Astrocyte of the hippocampus (primary cell): ENCODE results near the gene IQSEC1.

Source experiments
- DNase-seq: peaks from one replicate; pipeline ENCODE4 v3.0.0; 2011; ENCODE audit warnings: low read depth, low spot score

Gene IQSEC1

DNA sequence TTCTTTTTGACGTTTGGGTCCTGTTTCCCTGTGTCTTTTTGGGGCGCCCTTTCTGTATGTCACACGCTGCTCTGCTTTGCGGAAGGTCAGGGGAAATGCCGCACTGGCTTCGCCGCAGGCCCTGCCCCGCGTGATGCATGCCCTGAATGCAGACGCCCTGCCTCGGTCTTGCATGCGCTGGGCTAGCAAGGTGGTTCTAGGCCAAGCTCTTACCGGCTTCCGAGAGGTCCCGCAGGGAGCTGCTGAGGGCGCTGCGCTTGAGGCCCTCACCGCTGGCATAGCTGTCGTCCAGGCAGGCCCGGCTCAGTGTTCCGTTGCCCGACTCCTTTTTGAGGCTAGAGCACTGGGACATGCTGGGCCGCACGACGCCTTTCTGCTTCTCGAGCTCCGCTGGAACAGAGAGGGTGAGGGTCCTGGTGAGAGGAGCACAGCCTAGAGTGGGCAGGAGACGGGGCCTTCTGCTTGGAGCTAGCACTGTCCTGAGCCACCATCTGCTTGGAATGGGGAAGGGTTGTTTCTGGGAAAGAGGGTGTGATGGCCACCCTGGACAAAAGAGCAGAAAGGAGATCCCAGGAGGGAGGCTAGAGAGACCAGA lies 165.0 kb downstream of the IQSEC1 start:
- DNase-seq = no peak

GRCh38 chr3:12907729-12908128 lies 165.5 kb downstream of the IQSEC1 start:
- DNase-seq = no peak

GRCh38 chr3:12907296-12907695 lies 165.9 kb downstream of the IQSEC1 start:
- DNase-seq = no peak

GRCh38 chr3:12906916-12907290 lies 166.3 kb downstream of the IQSEC1 start:
- DNase-seq = no peak

DNA sequence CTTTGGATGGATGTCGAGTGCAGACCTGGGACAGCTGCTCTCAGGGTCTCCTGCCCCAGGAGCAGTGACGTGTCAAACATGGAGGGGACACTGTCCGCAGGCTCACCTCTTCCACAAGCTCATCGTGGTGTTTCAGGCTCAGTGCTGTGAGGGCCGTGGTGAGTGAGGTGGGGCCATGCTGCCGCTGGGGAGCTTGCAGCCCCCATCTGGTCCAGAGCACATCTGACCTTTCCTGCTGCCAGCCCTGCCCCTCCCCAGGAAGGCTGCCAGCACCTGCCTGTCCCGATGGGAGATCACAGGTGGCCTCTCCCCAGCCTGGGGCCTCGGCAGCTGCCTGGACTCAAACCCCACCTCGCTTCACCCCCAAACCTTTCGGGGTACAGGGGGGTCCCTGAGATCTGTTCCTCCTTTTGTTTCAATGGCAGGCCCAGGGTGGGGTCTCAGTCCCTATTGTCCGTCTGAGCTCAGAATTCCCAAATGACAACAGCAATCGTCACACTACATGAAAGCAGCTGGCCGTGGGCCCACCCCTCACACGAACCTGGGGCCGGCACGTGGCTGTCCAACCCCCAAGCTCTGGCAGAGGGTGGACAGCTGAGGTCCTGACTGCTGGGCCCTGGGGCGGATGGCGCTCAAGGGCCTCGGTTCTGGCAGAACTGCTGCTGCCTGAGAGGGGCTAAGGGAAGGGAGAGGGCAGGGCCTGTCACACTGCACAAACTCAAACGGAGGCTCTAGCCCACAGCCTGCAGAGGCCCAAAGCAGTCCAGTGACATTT lies 166.9 kb downstream of the IQSEC1 start:
- no peak for DNase-seq

- no peak for DNase-seq
Observed at GRCh38 chr3:12905316-12906071, 167.7 kb downstream of the IQSEC1 start.

- DNase-seq = no peak
Observed at GRCh38 chr3:12904951-12905315, 168.3 kb downstream of the IQSEC1 start.

DNA sequence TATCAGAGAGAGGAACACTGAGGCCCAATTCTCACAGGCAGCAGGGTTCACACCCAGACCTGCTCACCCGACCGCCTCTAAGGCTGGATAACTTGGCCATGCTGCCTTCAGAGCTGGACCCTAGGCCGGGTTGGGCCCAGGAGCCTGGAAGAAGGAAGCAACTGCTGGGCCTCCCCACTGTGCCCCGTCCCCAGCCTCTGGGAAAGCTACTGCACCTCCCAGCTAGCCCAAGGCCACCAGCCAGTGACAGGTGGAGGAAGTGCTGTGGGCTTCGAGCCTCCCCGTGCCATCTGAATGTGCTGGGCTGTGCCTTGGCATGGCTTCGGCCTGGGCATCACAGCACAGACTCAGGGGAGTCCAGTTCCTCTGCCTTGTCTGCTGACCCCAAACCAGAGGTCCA lies 169.3 kb downstream of the IQSEC1 start:
- DNase-seq = no peak

- DNase-seq = no peak
Observed at GRCh38 chr3:12903000-12903800, 170.0 kb downstream of the IQSEC1 start.

DNA sequence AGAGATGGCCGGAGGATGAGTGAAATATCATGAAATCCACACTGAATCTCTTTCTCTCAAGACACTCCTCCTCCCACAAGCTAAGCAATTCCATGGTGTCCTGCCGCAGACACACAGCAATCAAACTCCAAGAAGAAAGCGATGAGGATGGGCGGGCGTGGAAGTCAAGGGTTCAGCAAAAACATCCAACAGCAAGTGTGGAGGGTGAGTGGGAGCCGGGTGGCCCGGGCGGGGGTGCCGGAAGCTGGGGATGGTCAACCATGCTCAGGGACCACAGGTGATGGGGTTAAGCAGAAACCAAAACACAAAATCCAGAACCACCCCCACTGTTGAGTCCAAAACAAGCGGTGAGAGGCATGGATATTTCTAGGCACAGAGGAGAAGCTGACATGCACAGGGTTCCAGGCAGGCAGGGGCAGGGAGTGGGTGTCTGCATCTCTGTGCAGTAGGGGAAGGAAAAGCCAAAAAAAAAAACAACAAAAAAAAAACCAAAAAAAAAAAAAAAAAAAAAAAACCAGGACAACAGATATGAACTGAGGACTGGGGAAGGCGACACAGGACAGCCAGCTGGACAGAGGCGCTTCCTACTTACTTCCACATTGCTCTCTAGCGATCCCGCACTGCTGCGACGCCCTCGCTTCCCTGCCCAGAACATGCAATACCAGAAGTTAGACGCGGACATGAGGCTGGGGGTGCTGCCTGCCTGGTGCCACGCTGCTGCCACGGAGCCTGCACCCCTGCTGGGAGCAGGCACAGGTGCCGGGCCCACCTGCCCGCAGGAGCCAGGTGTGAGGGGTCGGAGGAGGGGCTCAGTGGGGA lies 170.8 kb downstream of the IQSEC1 start:
- no peak for DNase-seq

- no peak for DNase-seq
Observed at GRCh38 chr3:12901623-12902045, 171.6 kb downstream of the IQSEC1 start.

- no peak for DNase-seq
Observed at GRCh38 chr3:12900885-12901411, 172.3 kb downstream of the IQSEC1 start.

GRCh38 chr3:12898965-12899755 lies 174.1 kb downstream of the IQSEC1 start:
- no peak for DNase-seq

GRCh38 chr3:12898290-12898964 lies 174.8 kb downstream of the IQSEC1 start:
- no peak for DNase-seq

GRCh38 chr3:12897381-12898289 lies 175.6 kb downstream of the IQSEC1 start:
- no peak for DNase-seq

DNA sequence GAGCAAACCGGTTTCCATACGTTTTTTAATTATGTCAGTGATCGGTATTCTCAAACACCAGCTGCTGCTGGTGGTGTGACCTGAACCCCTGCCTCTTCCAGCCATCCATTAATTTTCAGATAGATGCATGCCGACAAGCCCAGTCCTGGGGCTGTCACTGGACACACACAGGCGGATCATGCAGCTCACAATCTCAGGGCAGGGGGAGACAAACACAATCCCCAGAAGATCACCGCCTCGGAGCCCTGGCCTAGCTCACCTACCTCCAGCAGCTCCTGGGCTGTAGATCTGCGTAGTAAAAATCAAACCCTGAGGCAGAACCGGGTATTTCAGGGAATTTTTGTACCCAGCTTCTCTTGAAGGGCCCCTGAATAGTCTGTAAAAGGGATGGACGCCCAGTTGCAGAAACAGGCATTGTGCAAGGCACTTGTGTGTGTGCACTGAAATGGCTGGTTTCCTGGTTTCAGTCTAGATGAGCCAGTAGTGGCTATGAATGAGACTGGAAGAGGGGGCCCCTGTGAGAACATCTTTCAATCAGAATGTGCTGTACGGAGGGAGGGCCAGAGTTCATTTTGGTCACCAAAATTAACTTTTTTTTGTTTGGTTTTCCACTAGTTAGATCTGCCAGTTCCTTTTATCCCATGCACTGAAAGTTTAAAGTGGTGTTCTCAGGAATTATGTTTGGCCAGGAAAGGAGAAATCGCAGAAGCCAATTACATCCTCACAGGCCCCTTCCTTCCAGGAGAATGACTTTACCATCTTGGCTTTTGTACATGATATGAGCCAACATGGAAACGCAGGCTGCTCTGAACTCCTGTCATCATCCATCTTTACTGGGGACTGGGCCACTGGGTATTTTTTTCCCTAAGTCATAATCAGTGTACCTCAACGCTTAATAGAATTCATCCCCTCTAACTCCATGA lies 176.9 kb downstream of the IQSEC1 start:
- DNase-seq = no peak

DNA sequence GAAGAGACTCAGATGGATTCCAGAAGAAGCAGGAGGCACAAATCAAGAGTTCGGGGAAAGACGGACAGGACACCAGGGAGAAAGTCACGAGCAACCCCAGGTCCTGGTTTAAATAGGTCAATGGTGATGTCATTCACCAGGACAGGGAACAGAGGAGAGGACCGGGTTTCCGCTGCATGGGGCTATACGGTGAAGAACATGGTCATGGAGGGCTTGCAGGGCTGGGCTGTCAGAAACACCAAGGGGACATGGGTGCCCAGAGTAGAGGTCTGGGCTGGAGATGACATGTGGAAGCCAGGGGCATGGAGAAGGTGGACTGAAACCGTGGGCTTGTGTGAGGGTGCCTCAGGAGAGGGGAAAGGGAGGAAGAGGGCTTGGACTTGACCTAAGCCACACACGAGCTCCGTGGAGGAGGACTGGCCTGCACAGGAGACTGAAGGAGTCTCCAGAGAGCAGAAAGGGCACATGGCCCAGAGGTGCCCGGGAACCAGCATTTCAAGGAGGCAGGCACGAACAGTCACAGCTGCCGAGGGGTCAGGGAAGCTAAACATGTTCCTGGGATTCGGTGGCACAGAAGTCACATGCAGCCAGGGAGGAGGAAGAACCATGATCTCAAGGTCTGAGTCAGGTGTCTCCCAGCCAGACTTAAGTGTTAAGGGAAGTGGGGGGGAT lies 177.7 kb downstream of the IQSEC1 start:
- no peak for DNase-seq
